Coronary artery (tissue), 2 donors: ENCODE data around the gene REN.

Source experiments
- DNase-seq: peaks from one replicate; pipeline ENCODE4 v3.0.0-alpha.2; 2017; ENCODE audit warnings: low spot score
- H3K27ac ChIP-seq, 2 donors: fragments of 200-600 bp; sonication (generic); one replicate each; pipeline ENCODE4 v1.5.1; 2016 to 2019
- H3K4me3 ChIP-seq: fragments of 200-600 bp; sonication (generic); 2 replicates; pipeline ENCODE4 v1.5.1; 2016; ENCODE audit warnings: mild to moderate bottlenecking, moderate library complexity
- CTCF ChIP-seq: fragments of 200-600 bp; sonication (generic); IDR thresholded peaks from one replicate; pipeline ENCODE4 v1.5.1; 2019; ENCODE audit warnings: antibody characterized with exemption

The REN gene

GRCh38 chr1:204198348-204199340, 32.5 kb upstream of the REN start:
- Histone ChIP-seq H3K4me3 (no peak overlapping the region), H3K27ac (no peak overlapping the region)
- TF ChIP-seq CTCF: no peak
- no peak for DNase-seq

GRCh38 chr1:204197068-204197467, 30.9 kb upstream of the REN start:
- Histone ChIP-seq H3K27ac (no peak overlapping the region), H3K4me3 (no peak overlapping the region)
- no peak for DNase-seq
- TF ChIP-seq CTCF: no peak

- DNase-seq: no peak
- H3K27ac ChIP-seq: no peak within 1 kb of the TSS
- TF ChIP-seq CTCF: no peak
- no peak within 1 kb of the TSS for H3K4me3 ChIP-seq
Observed at GRCh38 chr1:204196068-204196795, 30.1 kb upstream of the REN start, which contains the start of gene KISS1. KISS1 (minus strand) TSS chr1:204196491; CDS start chr1:204192876, 3,615 bp downstream.

- H3K27ac ChIP-seq: no peak overlapping the region
- no peak for TF ChIP-seq CTCF
- DNase-seq: no peak
- no peak overlapping the region for H3K4me3 ChIP-seq
Observed at GRCh38 chr1:204194771-204195170, 28.6 kb upstream of the REN start.

GRCh38 chr1:204194080-204194479, 27.9 kb upstream of the REN start:
- no peak overlapping the region for H3K27ac ChIP-seq
- no peak overlapping the region for H3K4me3 ChIP-seq
- TF ChIP-seq CTCF: no peak
- no peak for DNase-seq

GRCh38 chr1:204192589-204193352, 26.6 kb upstream of the REN start:
- no peak overlapping the region for H3K27ac ChIP-seq
- no peak overlapping the region for H3K4me3 ChIP-seq
- no peak for TF ChIP-seq CTCF
- DNase-seq: no peak
